Dermis blood vessel endothelial cell (primary cell): ENCODE data around the gene MORN3. TPM values are rescaled to one million over a fixed set of nuclear protein-coding genes. Genes with fewer than 3 reads are reported as not detected.
"Not testable (repeated sequence)": the region's sequence is repeated elsewhere in the genome, so short reads cannot be mapped to it uniquely, and the experiment has no call there.

Experiments used
- DNase-seq: peaks from one replicate; pipeline ENCODE4 v3.0.0; 2010
- total RNA-seq: library from RNA; depleted of rRNA; stranded (reverse); fragments of >200 nt; gene quantifications from 2 replicates; pipeline ENCODE4 v1.2.3, GENCODE V29; 2014

Gene MORN3
- total RNA-seq, 1 donor from 2014 or later = not detected

GRCh38 chr12:121637231-121637914 lies 32.1 kb downstream of the MORN3 start:
- DNase-seq = no peak

GRCh38 chr12:121634836-121635235 lies 34.6 kb downstream of the MORN3 start:
- no peak for DNase-seq

DNA sequence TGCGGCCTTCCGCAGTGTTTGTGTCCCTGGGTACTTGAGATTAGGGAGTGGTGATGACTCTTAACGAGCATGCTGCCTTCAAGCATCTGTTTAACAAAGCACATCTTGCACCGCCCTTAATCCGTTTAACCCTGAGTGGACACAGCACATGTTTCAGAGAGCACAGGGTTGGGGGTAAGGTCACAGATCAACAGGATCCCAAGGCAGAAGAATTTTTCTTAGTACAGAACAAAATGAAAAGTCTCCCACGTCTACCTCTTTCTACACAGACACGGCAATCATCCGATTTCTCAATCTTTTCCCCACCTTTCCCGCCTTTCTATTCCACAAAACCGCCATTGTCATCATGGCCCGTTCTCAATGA lies 35.6 kb downstream of the MORN3 start:
- DNase-seq = not testable (repeated sequence)

GRCh38 chr12:121632069-121632970 lies 37.1 kb downstream of the MORN3 start:
- DNase-seq = peak; percentile 17

DNA sequence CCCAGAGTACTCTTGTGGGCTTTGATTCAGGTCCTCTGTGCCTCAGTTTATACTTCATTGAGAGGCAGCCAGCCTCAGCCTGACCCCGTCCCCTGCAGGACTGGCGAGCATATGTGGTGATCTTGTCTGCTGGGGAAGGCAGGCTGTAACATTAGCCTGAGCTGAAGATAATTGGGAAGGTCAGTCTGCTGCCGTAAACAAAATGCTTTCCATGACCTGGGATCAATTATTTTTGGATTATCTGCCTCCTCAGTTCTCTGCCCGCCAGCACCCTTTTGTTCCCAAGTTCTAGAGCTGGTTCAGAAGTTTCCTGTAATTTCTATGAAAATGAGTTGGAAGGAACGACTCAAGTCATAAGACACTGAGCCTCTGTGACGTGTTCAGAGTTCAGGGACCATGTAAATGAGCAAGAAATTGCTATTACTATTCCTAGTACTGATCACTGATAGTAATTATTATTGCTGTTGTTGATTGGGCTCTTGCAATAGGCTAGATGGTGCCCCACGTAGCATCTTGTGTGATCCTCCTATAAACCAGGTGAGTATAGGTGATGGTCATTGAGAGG lies 38.6 kb downstream of the MORN3 start:
- no peak for DNase-seq

DNA sequence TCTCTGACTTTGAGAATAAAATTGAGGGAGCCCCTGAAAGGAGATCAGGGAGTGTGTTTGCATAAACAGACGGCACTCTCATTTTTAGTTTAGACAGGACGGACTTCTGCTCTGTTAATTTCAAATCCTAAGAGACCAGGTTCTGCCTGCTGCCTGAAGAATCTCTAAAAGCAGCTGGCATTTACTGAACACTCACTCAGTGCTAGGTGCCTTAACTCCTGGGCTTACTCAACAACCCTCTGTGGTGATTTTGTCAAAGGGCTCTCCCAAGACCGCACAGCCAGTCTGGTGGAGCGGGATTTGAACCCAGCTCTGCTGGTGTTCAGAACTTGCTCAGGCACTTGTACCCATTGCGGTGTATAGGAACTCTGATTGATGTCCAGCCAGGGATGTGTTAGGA lies 40.9 kb downstream of the MORN3 start:
- DNase-seq = peak; percentile 11

- DNase-seq = peak; percentile 31
Observed at GRCh38 chr12:121628037-121628436, 41.4 kb downstream of the MORN3 start.

GRCh38 chr12:121626853-121627640 lies 42.4 kb downstream of the MORN3 start:
- DNase-seq = peak; percentile 74

- peak; percentile 97 for DNase-seq
Observed at GRCh38 chr12:121626087-121626852, 43.2 kb downstream of the MORN3 start, which contains the start of gene ORAI1. ORAI1 (plus strand) TSS chr12:121626530.

- DNase-seq = no peak
Observed at GRCh38 chr12:121620333-121620891, 49.0 kb downstream of the MORN3 start.

- no peak for DNase-seq
Observed at GRCh38 chr12:121618659-121619233, 50.7 kb downstream of the MORN3 start.

DNA sequence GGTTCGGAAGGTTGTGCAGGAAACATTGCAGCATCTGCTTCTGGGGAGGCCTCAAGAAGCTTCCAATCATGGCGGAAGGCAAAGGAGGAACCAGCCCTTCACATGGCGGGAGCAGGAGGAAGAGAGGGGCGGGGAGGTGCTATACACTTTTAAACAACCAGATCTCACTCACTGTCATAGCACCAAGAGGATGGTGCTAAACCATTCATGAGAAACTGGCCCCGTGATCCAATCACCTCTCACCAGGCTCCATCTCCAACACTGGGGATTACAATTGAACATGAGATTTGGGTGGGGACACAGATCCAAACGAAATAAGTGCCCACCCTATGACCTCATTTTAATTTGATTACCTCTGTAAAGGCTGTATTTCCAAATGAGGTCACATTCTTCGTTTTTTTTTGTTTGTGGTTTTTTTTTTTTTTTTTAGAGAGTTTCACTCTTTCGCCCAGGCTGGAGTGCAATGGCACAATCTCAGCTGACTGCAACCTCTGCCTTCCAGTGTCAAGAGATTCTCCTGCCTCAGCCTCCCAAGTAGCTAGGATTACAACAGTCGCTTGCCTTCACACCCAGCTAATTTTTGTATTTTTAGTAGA lies 54.5 kb downstream of the MORN3 start:
- no peak for DNase-seq

DNA sequence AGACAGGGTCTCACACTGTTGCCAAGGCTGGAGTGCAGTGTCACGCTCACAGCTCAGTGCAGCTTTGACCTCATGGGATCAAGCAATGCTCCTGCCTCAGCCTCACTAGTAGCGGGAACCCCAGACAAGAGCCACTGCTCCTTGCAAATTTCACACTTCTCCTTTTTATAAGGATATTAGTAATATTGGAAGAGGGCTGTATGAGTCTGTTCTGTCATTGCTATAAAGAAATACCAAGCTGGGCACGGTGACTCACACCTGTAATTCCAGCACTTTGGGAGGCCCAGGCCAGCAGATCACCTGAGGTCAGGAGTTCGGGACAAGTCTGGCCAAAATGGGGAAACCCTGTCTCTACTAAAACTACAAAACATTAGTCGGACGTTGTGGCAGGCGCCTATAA lies 56.0 kb downstream of the MORN3 start:
- no peak for DNase-seq

DNA sequence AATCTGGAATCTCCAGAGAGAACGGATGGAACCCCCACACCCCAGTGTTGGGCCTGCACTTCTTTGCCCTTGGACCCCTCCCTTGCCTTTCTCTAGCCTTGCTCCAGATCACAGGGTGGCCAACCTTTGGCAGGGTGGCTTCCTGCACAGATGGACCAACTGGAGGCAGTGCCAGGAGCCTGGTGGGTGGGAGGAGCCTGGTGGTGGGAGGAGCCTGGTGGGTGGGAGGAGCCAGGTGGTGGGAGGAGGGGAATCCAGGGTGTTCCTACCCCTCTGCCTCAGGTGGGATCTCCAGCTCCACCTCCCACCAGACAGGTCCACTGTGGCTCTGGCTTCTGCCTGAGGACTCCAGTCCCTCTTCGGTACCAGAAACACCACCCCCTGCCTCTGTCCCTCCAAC lies 58.1 kb downstream of the MORN3 start:
- DNase-seq = no peak

DNA sequence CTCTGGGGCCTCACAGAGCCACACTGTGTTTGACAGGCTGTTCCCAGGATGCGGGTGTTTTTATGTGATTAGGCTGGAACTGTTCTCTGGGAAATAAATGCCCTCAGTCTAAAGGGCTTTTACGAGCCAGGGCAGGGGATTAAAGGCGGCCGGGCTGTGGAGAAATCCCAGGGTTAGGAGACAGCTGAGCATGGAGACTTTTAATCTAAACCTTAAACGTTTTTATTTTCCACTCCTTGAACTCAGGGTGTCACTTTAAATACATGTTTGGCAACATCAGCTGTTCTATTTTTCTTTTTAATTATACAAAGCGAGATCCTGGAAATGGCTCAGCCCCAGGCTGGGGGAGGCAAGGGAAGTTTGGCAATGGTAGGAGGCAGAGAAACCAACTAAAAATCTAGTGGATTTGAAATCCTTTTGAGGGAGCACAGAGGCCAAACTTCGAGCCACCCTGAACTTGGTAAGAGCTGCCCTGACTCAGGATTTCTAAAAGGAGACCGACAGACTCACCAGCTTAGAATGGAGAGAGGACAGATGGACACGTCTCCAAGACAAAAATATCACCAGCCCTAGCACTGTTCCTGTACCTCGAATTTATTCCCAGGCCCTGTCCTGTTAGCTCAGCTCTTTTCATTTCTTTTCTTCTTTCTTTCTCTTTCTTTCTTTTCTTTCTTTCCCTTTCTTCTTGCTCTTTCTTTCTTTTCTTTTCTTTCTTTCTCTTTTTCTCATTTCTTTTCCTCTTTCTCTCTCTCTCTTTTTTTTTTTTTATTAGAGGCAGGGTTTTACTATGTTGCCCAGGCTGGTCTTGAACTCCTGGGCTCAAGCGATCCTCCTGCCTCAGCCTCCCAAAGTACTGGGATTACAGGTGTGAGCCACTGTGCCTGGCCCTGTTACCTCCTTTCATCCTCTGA lies 59.0 kb downstream of the MORN3 start:
- no peak for DNase-seq

GRCh38 chr12:121608301-121608700 lies 61.2 kb downstream of the MORN3 start:
- no peak for DNase-seq

GRCh38 chr12:121603581-121603980 lies 65.9 kb downstream of the MORN3 start:
- DNase-seq = no peak

DNA sequence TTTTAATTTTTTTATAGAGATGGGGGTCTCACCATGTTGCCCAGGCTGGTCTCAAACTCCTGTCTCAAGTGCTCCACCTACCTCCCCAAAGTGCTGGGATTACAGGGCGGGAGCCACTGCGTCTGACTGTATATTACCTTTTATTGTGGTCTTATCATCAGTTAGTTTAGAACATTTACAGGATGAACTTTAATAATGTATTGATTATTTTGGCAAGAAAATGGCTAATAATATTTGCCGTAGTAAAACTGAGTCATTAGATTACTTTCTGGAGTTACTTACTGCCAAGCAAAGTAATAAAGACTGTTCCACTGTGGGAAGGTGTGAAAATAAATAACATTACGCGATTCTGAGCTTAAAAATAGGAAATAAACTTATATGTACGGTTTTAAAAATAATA lies 66.7 kb downstream of the MORN3 start:
- DNase-seq = no peak

- no peak for DNase-seq
Observed at GRCh38 chr12:121600702-121601336, 68.6 kb downstream of the MORN3 start.
